NT2/D1 (cell line): Measurements from ENCODE around the gene TPCN2.

Source experiments
- SUZ12 ChIP-seq: IDR thresholded peaks from 2 replicates; pipeline ENCODE4 v1.6.1; 2011; ENCODE audit not compliant: insufficient read length, insufficient read depth; ENCODE audit errors: extremely low read depth
- YY1 ChIP-seq: IDR thresholded peaks from 2 replicates; pipeline ENCODE4 v1.6.1; 2011; ENCODE audit not compliant: insufficient read length, insufficient read depth
- ZNF274 ChIP-seq: IDR thresholded peaks from 2 replicates; pipeline ENCODE4 v1.6.1; 2011; ENCODE audit warnings: mild to moderate bottlenecking, low read depth, low read length

GRCh38 chr11:69113226-69113625 lies 64.5 kb downstream of the TPCN2 start:
- TF ChIP-seq SUZ12 (no peak), ZNF274 (no peak), YY1 (no peak)
